Measurements from ENCODE around the gene CKB.

GRCh38 chr14:103501041-103501870 is 21.4 kb downstream of the CKB start:
- TF ChIP-seq POLR2A (conservative IDR thresholded peaks at IDR 0.05) (no peak), EP300 (IDR thresholded peaks at IDR 0.05; ENCODE audit: low read length) (no peak), NFIC (IDR thresholded peaks at IDR 0.05) (no peak), ZNF175 (CRISPR knock-in tag; IDR thresholded peaks at IDR 0.05; ENCODE audit: low read depth) (no peak), CBFB (CRISPR knock-in tag; IDR thresholded peaks at IDR 0.05) (no peak), BHLHE40 (IDR thresholded peaks at IDR 0.05; ENCODE audit: low read length) (no peak)
